GM23338 (cell line): ENCODE results near the gene HSPA12A. TPM values are rescaled to one million over a fixed set of nuclear protein-coding genes. Genes with fewer than 3 reads are reported as not detected.
A peak's percentile ranks its signal among the peaks of the same experiment; 100 is the strongest.

Experiments used
- ATAC-seq: fragments of 200-7000 bp; cut with Tn5 transposase; 3 replicates; pipeline ENCODE4 v1.9.1; 2020
- DNase-seq: peaks from one replicate; pipeline ENCODE4 v3.0.0-alpha.2; 2015; ENCODE audit warnings: low spot score
- H2AFZ ChIP-seq: fragments of 200-600 bp; sonication (generic); 2 replicates; pipeline ENCODE4 v1.8.0; 2016; ENCODE audit warnings: antibody characterized with exemption, mild to moderate bottlenecking, moderate library complexity
- H3F3A ChIP-seq: fragments of 200-600 bp; sonication (generic); replicated peaks from 2 replicates; pipeline ENCODE4 v1.8.0; 2017; ENCODE audit warnings: antibody characterized with exemption, mixed run types, low read depth
- H3K27ac ChIP-seq: fragments of 200-600 bp; sonication (generic); 2 replicates; pipeline ENCODE4 v1.6.1; 2016; ENCODE audit warnings: low read depth
- H3K27me3 ChIP-seq: fragments of 200-600 bp; sonication (generic); 2 replicates; pipeline ENCODE4 v1.8.0; 2016; ENCODE audit warnings: mild to moderate bottlenecking, mixed run types, moderate library complexity; ENCODE audit not compliant: insufficient read depth
- H3K36me3 ChIP-seq: fragments of 200-600 bp; sonication (generic); 2 replicates; pipeline ENCODE4 v1.8.0; 2016; ENCODE audit warnings: mild to moderate bottlenecking; ENCODE audit not compliant: insufficient read depth
- H3K4me1 ChIP-seq: fragments of 200-600 bp; sonication (generic); 2 replicates; pipeline ENCODE4 v1.8.0; 2016; ENCODE audit warnings: mild to moderate bottlenecking, moderate library complexity; ENCODE audit not compliant: insufficient read depth
- H3K4me2 ChIP-seq: fragments of 200-600 bp; sonication (generic); 2 replicates; pipeline ENCODE4 v1.7.1; 2017; ENCODE audit warnings: mixed run types
- H3K4me3 ChIP-seq: fragments of 200-600 bp; sonication (generic); 2 replicates; pipeline ENCODE4 v1.6.1; 2016; ENCODE audit warnings: mixed run types
- H3K79me2 ChIP-seq: fragments of 200-600 bp; sonication (generic); replicated peaks from 2 replicates; pipeline ENCODE4 v1.8.0; 2017; ENCODE audit warnings: mild to moderate bottlenecking; ENCODE audit not compliant: insufficient read depth
- H3K9me2 ChIP-seq: fragments of 200-600 bp; sonication (generic); 2 replicates; pipeline ENCODE4 v1.8.0; 2017; ENCODE audit not compliant: insufficient read depth
- H4K20me1 ChIP-seq: fragments of 200-600 bp; sonication (generic); replicated peaks from 2 replicates; pipeline ENCODE4 v1.8.0; 2017; ENCODE audit warnings: mild to moderate bottlenecking; ENCODE audit not compliant: insufficient read depth
- H3K27ac Mint-ChIP-seq: 2 replicates; pipeline ENCODE4 v1.8.0; 2020; ENCODE audit warnings: inconsistent platforms, mild to moderate bottlenecking, moderate library complexity, mixed read lengths
- H3K27me3 Mint-ChIP-seq: 3 replicates; pipeline ENCODE4 v1.8.0; 2022; ENCODE audit warnings: low read depth, mild to moderate bottlenecking, moderate library complexity, mixed read lengths, inconsistent platforms; ENCODE audit not compliant: insufficient read depth, poor library complexity
- H3K36me3 Mint-ChIP-seq: 3 replicates; pipeline ENCODE4 v1.8.0; 2021; ENCODE audit warnings: low read depth, mild to moderate bottlenecking, inconsistent platforms, moderate library complexity, mixed read lengths
- H3K4me1 Mint-ChIP-seq: 3 replicates; pipeline ENCODE4 v1.8.0; 2020; ENCODE audit warnings: mild to moderate bottlenecking, inconsistent platforms, mixed read lengths
- H3K4me3 Mint-ChIP-seq: 3 replicates; pipeline ENCODE4 v1.8.0; 2021; ENCODE audit warnings: moderate library complexity, mild to moderate bottlenecking, inconsistent platforms, mixed read lengths
- H3K9me3 Mint-ChIP-seq: 3 replicates; pipeline ENCODE4 v1.8.0; 2020; ENCODE audit warnings: moderate library complexity, mild to moderate bottlenecking, inconsistent platforms, mixed read lengths
- CREB1 ChIP-seq: fragments of 250-450 bp; sonication (Bioruptor Pico); IDR thresholded peaks from 2 replicates; pipeline ENCODE4 v1.5.0; 2020; ENCODE audit warnings: low read depth, mild to moderate bottlenecking, moderate library complexity
- JUNB ChIP-seq: IDR thresholded peaks from one replicate; pipeline ENCODE4 v1.6.1; 2016; ENCODE audit warnings: antibody characterized with exemption; ENCODE audit not compliant: unreplicated experiment
- NANOG ChIP-seq: IDR thresholded peaks from 2 replicates; pipeline ENCODE4 v1.6.1; 2016; ENCODE audit warnings: antibody characterized with exemption, borderline replicate concordance
- POLR2AphosphoS5 ChIP-seq: IDR thresholded peaks from 2 replicates; pipeline ENCODE4 v1.6.1; 2016; ENCODE audit warnings: antibody characterized with exemption, low read depth
- STAT1 ChIP-seq: IDR thresholded peaks from one replicate; pipeline ENCODE4 v1.6.1; 2016; ENCODE audit warnings: antibody characterized with exemption; ENCODE audit not compliant: unreplicated experiment
- ZNF331 ChIP-seq: fragments of 250-450 bp; sonication (Bioruptor Pico); IDR thresholded peaks from 2 replicates; pipeline ENCODE4 v1.5.0; 2020; ENCODE audit warnings: low read depth, mild to moderate bottlenecking, moderate library complexity
- polyA plus RNA-seq: library from polyadenylated mRNA; unstranded; fragments of >200 nt; fragmentation: Nextera tagmentation; extraction: Ambion mirVana; gene quantifications from 2 replicates; pipeline ENCODE4 v1.2.1, GENCODE V29; 2016
- total RNA-seq: library from RNA; depleted of rRNA; stranded (reverse); fragments of >200 nt; shearing (Covaris generic); gene quantifications from 2 replicates; pipeline ENCODE4 v1.2.3, GENCODE V29; 2014
- TF ChIP-seq, protein P1 (sequence below): IDR thresholded peaks from one replicate; pipeline ENCODE4 v1.6.1; 2018; ENCODE audit warnings: antibody characterized with exemption; ENCODE audit not compliant: unreplicated experiment
- TF ChIP-seq, protein P2 (sequence below): IDR thresholded peaks from 2 replicates; pipeline ENCODE4 v1.6.1; 2016; ENCODE audit warnings: antibody characterized with exemption
- TF ChIP-seq, protein P3 (sequence below), 2 experiments: fragments of 200-600 bp in 1 of 2; sonication (generic) in 1 of 2; conservative IDR thresholded peaks; 2 replicates each; pipeline versions ENCODE4 v1.5.1 to v1.6.1; 2016 to 2017; ENCODE audit warnings: antibody characterized with exemption in 2 of 2, low read depth in 2 of 2, mild to moderate bottlenecking in 2 of 2, moderate library complexity in 1 of 2

The HSPA12A gene
- total and polyA plus RNA-seq, 2 experiments from 2014 or later, result 4.4 to 6.3 TPM

DNA sequence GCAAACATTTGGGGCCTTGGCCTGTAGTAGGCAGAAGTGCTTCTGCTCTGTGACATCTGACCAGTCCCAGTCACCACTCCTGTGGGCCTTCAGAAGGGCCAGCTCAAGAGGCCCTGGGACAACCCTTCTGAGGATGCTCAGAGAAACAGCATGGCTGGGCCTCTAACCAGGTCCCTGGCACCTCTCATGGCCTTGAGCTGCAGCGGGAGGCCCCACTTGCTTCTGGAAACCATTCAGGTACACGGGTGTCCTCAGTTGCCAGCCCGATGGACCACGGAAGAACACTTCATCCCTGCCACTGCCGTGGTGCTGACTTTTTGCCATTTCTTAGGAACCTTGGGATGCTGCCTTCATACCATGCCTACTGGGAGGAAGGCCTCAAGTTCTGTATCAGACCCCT lies 57.6 kb downstream of the HSPA12A start (continued):
- TF ChIP-seq ZNF331 (CRISPR knock-in tag), result no peak
- no peak for TF ChIP-seq JUNB
- TF ChIP-seq, protein P1, sequence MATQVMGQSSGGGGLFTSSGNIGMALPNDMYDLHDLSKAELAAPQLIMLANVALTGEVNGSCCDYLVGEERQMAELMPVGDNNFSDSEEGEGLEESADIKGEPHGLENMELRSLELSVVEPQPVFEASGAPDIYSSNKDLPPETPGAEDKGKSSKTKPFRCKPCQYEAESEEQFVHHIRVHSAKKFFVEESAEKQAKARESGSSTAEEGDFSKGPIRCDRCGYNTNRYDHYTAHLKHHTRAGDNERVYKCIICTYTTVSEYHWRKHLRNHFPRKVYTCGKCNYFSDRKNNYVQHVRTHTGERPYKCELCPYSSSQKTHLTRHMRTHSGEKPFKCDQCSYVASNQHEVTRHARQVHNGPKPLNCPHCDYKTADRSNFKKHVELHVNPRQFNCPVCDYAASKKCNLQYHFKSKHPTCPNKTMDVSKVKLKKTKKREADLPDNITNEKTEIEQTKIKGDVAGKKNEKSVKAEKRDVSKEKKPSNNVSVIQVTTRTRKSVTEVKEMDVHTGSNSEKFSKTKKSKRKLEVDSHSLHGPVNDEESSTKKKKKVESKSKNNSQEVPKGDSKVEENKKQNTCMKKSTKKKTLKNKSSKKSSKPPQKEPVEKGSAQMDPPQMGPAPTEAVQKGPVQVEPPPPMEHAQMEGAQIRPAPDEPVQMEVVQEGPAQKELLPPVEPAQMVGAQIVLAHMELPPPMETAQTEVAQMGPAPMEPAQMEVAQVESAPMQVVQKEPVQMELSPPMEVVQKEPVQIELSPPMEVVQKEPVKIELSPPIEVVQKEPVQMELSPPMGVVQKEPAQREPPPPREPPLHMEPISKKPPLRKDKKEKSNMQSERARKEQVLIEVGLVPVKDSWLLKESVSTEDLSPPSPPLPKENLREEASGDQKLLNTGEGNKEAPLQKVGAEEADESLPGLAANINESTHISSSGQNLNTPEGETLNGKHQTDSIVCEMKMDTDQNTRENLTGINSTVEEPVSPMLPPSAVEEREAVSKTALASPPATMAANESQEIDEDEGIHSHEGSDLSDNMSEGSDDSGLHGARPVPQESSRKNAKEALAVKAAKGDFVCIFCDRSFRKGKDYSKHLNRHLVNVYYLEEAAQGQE, result no peak
- TF ChIP-seq NANOG, result no peak
- TF ChIP-seq POLR2AphosphoS5, result no peak
- TF ChIP-seq, protein P2, sequence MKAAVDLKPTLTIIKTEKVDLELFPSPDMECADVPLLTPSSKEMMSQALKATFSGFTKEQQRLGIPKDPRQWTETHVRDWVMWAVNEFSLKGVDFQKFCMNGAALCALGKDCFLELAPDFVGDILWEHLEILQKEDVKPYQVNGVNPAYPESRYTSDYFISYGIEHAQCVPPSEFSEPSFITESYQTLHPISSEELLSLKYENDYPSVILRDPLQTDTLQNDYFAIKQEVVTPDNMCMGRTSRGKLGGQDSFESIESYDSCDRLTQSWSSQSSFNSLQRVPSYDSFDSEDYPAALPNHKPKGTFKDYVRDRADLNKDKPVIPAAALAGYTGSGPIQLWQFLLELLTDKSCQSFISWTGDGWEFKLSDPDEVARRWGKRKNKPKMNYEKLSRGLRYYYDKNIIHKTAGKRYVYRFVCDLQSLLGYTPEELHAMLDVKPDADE, result no peak

DNA sequence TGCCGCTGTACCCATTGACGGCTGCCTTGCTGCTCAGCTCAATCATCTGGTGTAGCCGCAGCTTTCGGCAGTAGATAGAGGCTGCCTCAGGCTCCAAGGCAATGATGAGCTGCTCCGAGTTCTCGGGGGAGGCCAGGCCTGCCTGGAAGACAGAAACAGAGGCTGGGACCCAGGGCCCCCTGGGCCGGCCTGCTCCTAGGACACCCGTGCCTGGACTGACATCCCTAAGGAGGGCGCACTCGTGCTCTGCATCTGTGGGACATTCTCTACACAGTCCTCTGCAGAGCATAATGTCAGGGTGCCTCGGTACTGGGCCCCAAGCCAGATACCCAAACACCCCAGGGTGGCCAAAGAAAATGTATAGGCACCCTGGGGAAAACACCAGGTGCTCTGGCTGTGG lies 58.5 kb downstream of the HSPA12A start:
- Histone ChIP-seq H3K27ac (no peak overlapping the region), H2AFZ (no peak overlapping the region), H3K27me3 (no peaks in the 10 kb centered on the region), H3K4me1 (no peaks in the 10 kb centered on the region), H3K4me2 (no peak overlapping the region), H3F3A (no peaks in the 10 kb centered on the region), H3K36me3 (no peaks in the 10 kb centered on the region), H3K9me2 (no peaks in the 10 kb centered on the region), H3K79me2 (no peaks in the 10 kb centered on the region), H3K4me3 (no peak overlapping the region), H4K20me1 (no peaks in the 10 kb centered on the region)
- TF ChIP-seq, protein P3, sequence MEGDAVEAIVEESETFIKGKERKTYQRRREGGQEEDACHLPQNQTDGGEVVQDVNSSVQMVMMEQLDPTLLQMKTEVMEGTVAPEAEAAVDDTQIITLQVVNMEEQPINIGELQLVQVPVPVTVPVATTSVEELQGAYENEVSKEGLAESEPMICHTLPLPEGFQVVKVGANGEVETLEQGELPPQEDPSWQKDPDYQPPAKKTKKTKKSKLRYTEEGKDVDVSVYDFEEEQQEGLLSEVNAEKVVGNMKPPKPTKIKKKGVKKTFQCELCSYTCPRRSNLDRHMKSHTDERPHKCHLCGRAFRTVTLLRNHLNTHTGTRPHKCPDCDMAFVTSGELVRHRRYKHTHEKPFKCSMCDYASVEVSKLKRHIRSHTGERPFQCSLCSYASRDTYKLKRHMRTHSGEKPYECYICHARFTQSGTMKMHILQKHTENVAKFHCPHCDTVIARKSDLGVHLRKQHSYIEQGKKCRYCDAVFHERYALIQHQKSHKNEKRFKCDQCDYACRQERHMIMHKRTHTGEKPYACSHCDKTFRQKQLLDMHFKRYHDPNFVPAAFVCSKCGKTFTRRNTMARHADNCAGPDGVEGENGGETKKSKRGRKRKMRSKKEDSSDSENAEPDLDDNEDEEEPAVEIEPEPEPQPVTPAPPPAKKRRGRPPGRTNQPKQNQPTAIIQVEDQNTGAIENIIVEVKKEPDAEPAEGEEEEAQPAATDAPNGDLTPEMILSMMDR (conservative IDR thresholded peaks at IDR 0.05; ENCODE audit: low read depth in 2 of 2), result peak in 1 of 2 experiments; percentile 30; a peak in 2 of 4 replicates
- no peak for TF ChIP-seq NANOG
- Mint-ChIP-seq H3K9me3 (0 out of 3 replicates have a peak, but pooled peaks cover 2% of the 10 kb centered on the region), H3K36me3 (no peaks in the 10 kb centered on the region; the same call in 2 of the 3 replicates), H3K27me3 (peaks cover 3% of the 10 kb centered on the region), H3K27ac (no peak overlapping the region), H3K4me3 (no peak overlapping the region), H3K4me1 (peaks cover 14% of the 10 kb centered on the region)
- ATAC-seq (no peak), DNase-seq (no peak)

DNA sequence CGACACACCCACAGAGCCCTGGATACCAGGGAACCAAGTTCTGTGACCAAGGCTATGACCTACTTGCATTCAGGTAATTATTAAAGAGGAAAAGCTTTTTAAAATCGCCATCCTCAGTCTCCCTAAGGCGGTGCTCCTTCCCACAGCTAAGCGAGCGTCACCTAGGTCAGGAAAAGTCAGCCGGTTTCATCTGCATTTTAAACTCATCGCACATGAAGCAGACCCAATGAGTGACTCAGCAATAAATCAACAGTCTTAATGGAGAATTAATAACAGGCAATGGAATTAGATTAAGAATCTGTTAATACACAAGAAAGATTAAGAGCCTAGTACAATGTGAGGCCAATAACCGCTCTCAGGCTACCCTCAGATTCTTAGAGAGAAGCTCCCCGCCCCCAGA lies 59.2 kb downstream of the HSPA12A start:
- Mint-ChIP-seq H3K27me3 (peaks cover 3% of the 10 kb centered on the region), H3K27ac (no peak overlapping the region), H3K4me3 (no peak overlapping the region), H3K9me3 (0 out of 3 replicates have a peak, but pooled peaks cover 2% of the 10 kb centered on the region), H3K4me1 (peaks cover 8% of the 10 kb centered on the region), H3K36me3 (no peaks in the 10 kb centered on the region; the same call in 2 of the 3 replicates)
- Histone ChIP-seq H3K27ac (no peak overlapping the region), H3K4me1 (no peaks in the 10 kb centered on the region), H2AFZ (no peak overlapping the region), H3K79me2 (no peaks in the 10 kb centered on the region), H3F3A (no peaks in the 10 kb centered on the region), H3K4me2 (no peak overlapping the region), H3K4me3 (no peak overlapping the region), H4K20me1 (no peaks in the 10 kb centered on the region), H3K9me2 (no peaks in the 10 kb centered on the region), H3K36me3 (no peaks in the 10 kb centered on the region), H3K27me3 (no peaks in the 10 kb centered on the region)
- DNase-seq (no peak), ATAC-seq (no peak)
- TF ChIP-seq STAT1, result no peak
- TF ChIP-seq, protein P3 (conservative IDR thresholded peaks at IDR 0.05; ENCODE audit: low read depth in 2 of 2), result no peak
- no peak for TF ChIP-seq CREB1 (CRISPR knock-in tag)
- TF ChIP-seq JUNB, result no peak
- TF ChIP-seq, protein P2, result no peak
